Measurements from ENCODE around the gene PACS1. TPM values are rescaled to one million over a fixed set of nuclear protein-coding genes. Genes with fewer than 3 reads are reported as not detected.

Gene PACS1
- polyA plus RNA-seq (10.0 to 28.4 TPM (median 14.9 TPM) in 3 replicates), polyA minus RNA-seq (31.0 to 109 TPM (median 49.4 TPM) in 3 replicates)
- polyA plus RNA-seq (2011; ENCODE audit: low read depth) = 16.8 TPM
- 29.3 and 37.5 TPM in 2 replicates for polyA plus RNA-seq (2011; cell fraction: cytosol; rRNA removed)
- polyA plus RNA-seq (2011; cell fraction: nucleus; rRNA removed) = 37.5 and 40.4 TPM in 2 replicates
- polyA plus RNA-seq (2012; ENCODE audit: low replicate concordance) = 13.9 and 37.6 TPM in 2 replicates
- polyA minus RNA-seq (2011; cell fraction: cytosol; rRNA and poly(A)+ RNA removed) = 54.3 TPM
- polyA minus RNA-seq (2011; cell fraction: nucleus; rRNA and poly(A)+ RNA removed) = 38.6 and 61.4 TPM in 2 replicates

DNA sequence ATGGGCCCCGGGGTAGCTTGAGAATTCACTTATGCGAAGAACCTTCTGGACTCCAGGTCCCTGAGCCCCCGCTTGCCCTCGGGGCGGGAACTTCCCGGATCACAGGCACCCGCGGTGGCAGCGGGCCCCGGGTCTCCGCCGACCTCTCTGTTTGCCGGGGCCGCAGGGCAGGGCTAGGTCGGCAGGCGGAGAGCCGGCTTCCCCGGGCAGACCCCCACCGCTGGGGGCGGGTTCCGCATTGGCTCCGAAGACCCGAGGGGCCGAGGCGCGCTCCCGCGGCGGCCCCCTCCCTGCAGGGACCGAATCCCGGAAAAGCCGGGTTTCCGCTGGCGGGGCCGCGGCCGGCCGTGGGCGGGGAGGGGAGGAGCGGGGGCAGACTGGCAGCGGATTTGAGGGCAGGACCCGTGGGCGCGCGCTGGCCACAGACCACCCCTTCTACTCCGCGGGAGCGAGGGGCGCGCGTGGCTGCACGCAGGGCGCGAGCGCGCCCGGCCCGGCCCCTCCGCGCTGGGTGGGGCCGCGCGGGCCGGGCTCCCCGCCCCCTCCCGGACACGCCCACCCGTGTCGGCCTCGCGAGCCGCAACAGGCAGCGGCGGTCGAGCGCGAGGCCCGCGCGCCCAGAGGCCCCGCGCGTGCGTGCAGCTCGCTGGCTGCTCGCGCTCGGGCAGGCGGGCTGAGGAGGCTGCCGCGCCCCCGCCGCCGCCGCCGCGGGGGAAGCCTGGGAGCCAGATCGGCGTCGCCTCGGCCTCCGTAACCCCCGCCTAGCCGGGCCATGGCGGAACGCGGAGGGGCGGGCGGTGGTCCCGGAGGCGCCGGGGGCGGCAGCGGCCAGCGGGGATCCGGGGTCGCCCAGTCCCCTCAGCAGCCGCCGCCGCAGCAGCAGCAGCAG, at the start of gene PACS1:
PACS1 (plus strand) TSS at position 558 of the 889 bp plus-strand sequence; CDS start at position 773, 215 bp downstream.
- Histone ChIP-seq H3K4me3 (ENCODE audit: control insufficient read depth in 2 of 3, extremely low read depth in 1 of 3, insufficient read depth in 2 of 3, low read depth in 1 of 3, low read length in 3 of 3) (peak within 1 kb of the TSS; percentile 70 to 95 (median 84)), H3K79me2 (ENCODE audit: control insufficient read depth, insufficient read depth, low read length) (peaks cover 31% of the 10 kb centered on the region), H3K4me1 (ENCODE audit: control insufficient read depth, extremely low read depth, insufficient read depth, low read length) (peaks cover 19% of the 10 kb centered on the region), H3K27ac (ENCODE audit: control insufficient read depth, insufficient read depth, low read length) (peak within 1 kb of the TSS; percentile 66), H2AFZ (ENCODE audit: control insufficient read depth, low read length) (peak within 1 kb of the TSS; percentile 56), H3K4me2 (ENCODE audit: control insufficient read depth, extremely low read depth, insufficient read depth, low read depth, low read length) (peak within 1 kb of the TSS; percentile 97), H3K36me3 (ENCODE audit: control insufficient read depth in 2 of 2, extremely low read depth in 1 of 2, insufficient read depth in 2 of 2, low read length in 2 of 2) (peaks cover 28 to 44% of the 10 kb centered on the region in 2 experiments), H3K9me3 (ENCODE audit: control insufficient read depth, low read depth, low read length) (no peaks in the 10 kb centered on the region), H3K9me1 (ENCODE audit: control insufficient read depth, extremely low read depth, insufficient read depth, low read length) (no peaks in the 10 kb centered on the region), H3K27me3 (ENCODE audit: control insufficient read depth, extremely low read depth, insufficient read depth, low read length) (no peaks in the 10 kb centered on the region), H3K9ac (ENCODE audit: control insufficient read depth, extremely low read depth, insufficient read depth, low read length) (peak within 1 kb of the TSS; percentile 80), H4K20me1 (ENCODE audit: control insufficient read depth, extremely low read depth, insufficient read depth, low read length) (peaks cover 11% of the 10 kb centered on the region)
- dilution Hi-C loops (cut with MboI; ENCODE audit: extremely low pct_ligation_motif_present, low sequenced_read_pairs) = no loop called here
- FAIRE-seq (no peak), DNase-seq (ENCODE audit: low read depth, low spot score) (no peak)
- no peak for TF ChIP-seq EZH2 (IDR thresholded peaks at IDR 0.05; ENCODE audit: low read length)
- TF ChIP-seq, protein P1, sequence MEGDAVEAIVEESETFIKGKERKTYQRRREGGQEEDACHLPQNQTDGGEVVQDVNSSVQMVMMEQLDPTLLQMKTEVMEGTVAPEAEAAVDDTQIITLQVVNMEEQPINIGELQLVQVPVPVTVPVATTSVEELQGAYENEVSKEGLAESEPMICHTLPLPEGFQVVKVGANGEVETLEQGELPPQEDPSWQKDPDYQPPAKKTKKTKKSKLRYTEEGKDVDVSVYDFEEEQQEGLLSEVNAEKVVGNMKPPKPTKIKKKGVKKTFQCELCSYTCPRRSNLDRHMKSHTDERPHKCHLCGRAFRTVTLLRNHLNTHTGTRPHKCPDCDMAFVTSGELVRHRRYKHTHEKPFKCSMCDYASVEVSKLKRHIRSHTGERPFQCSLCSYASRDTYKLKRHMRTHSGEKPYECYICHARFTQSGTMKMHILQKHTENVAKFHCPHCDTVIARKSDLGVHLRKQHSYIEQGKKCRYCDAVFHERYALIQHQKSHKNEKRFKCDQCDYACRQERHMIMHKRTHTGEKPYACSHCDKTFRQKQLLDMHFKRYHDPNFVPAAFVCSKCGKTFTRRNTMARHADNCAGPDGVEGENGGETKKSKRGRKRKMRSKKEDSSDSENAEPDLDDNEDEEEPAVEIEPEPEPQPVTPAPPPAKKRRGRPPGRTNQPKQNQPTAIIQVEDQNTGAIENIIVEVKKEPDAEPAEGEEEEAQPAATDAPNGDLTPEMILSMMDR (optimal IDR thresholded peaks at IDR 0.05 in 1 of 3, IDR thresholded peaks at IDR 0.05 in 1 of 3, conservative IDR thresholded peaks at IDR 0.05 in 1 of 3; ENCODE audit: extremely low read depth in 1 of 3, insufficient read depth in 2 of 3, low read length in 3 of 3) = no peak

- H3K4me1 ChIP-seq (ENCODE audit: control insufficient read depth, extremely low read depth, insufficient read depth, low read length) = peaks cover 11% of the 10 kb centered on the region
- no peak overlapping the region for H3K4me3 ChIP-seq (ENCODE audit: control insufficient read depth in 2 of 3, extremely low read depth in 1 of 3, insufficient read depth in 2 of 3, low read depth in 1 of 3, low read length in 3 of 3)
- FAIRE-seq (no peak), DNase-seq (ENCODE audit: low read depth, low spot score) (no peak)
- peaks cover 9% of the 10 kb centered on the region for H3K27me3 ChIP-seq (ENCODE audit: control insufficient read depth, extremely low read depth, insufficient read depth, low read length)
- no peak overlapping the region for H3K27ac ChIP-seq (ENCODE audit: control insufficient read depth, insufficient read depth, low read length)
- TF ChIP-seq, protein P1 (optimal IDR thresholded peaks at IDR 0.05 in 1 of 3, IDR thresholded peaks at IDR 0.05 in 1 of 3, conservative IDR thresholded peaks at IDR 0.05 in 1 of 3; ENCODE audit: extremely low read depth in 1 of 3, insufficient read depth in 2 of 3, low read length in 3 of 3) = no peak
- no peak for TF ChIP-seq EZH2 (IDR thresholded peaks at IDR 0.05; ENCODE audit: low read length)
- H3K36me3 ChIP-seq (ENCODE audit: control insufficient read depth in 2 of 2, extremely low read depth in 1 of 2, insufficient read depth in 2 of 2, low read length in 2 of 2) = no peaks in the 10 kb centered on the region
- H4K20me1 ChIP-seq (ENCODE audit: control insufficient read depth, extremely low read depth, insufficient read depth, low read length) = no peaks in the 10 kb centered on the region
- no peaks in the 10 kb centered on the region for H3K9me3 ChIP-seq (ENCODE audit: control insufficient read depth, low read depth, low read length)
- H2AFZ ChIP-seq (ENCODE audit: control insufficient read depth, low read length) = no peak overlapping the region
- no peak overlapping the region for H3K9ac ChIP-seq (ENCODE audit: control insufficient read depth, extremely low read depth, insufficient read depth, low read length)
- no peak overlapping the region for H3K4me2 ChIP-seq (ENCODE audit: control insufficient read depth, extremely low read depth, insufficient read depth, low read depth, low read length)
- dilution Hi-C loops (cut with MboI; ENCODE audit: extremely low pct_ligation_motif_present, low sequenced_read_pairs) = no loop called here
- no peaks in the 10 kb centered on the region for H3K9me1 ChIP-seq (ENCODE audit: control insufficient read depth, extremely low read depth, insufficient read depth, low read length)
- H3K79me2 ChIP-seq (ENCODE audit: control insufficient read depth, insufficient read depth, low read length) = no peaks in the 10 kb centered on the region
These were observed 49.3 kb upstream of the PACS1 start for GRCh38 chr11:66020618-66021357.
